Measurements from ENCODE around the gene ALDH7A1. TPM values are rescaled to one million over a fixed set of nuclear protein-coding genes. Genes with fewer than 3 reads are reported as not detected.

ALDH7A1 gene
- 22.4 and 34.7 TPM in 2 replicates for total RNA-seq

DNA sequence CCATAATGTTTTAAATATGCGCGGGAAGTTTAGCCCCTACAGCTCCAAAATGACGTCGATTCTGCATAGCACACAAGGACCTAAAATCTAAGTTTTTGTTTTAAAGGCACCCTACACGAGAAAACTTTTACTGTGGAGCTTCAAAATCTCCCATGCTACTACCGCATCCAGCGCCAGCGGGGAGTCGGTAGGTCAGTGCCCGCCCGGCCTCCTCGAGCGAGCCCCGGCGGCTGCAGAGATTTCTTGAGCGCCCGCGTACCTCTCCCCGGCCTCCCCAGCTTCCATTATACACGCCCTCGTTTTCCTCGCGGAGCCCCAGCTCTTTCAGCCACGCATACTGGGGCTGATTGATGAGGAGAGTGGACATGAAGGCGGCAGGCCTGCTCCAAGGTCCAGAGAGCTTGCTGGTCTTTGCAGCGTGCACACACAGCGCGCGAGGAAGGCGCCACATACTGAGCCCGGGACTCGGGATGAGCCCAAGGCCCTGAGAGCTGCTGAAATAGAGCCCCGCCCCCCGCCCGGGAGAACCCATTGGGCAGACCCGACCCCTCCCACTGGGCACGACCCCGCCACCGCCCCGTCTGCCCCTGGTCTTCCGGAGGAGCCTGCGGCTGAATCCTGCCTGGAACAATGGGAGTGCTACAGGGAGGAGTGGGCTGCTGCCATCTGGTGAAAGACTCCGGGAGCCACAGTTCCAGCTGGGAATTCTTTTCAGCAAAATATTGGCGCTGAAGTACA is at the start of gene ALDH7A1:
Gene ALDH7A1, minus strand, starts transcription at position 472 of the 738 bp plus-strand sequence. Its CDS starts 21 bp downstream, at position 451.

DNA sequence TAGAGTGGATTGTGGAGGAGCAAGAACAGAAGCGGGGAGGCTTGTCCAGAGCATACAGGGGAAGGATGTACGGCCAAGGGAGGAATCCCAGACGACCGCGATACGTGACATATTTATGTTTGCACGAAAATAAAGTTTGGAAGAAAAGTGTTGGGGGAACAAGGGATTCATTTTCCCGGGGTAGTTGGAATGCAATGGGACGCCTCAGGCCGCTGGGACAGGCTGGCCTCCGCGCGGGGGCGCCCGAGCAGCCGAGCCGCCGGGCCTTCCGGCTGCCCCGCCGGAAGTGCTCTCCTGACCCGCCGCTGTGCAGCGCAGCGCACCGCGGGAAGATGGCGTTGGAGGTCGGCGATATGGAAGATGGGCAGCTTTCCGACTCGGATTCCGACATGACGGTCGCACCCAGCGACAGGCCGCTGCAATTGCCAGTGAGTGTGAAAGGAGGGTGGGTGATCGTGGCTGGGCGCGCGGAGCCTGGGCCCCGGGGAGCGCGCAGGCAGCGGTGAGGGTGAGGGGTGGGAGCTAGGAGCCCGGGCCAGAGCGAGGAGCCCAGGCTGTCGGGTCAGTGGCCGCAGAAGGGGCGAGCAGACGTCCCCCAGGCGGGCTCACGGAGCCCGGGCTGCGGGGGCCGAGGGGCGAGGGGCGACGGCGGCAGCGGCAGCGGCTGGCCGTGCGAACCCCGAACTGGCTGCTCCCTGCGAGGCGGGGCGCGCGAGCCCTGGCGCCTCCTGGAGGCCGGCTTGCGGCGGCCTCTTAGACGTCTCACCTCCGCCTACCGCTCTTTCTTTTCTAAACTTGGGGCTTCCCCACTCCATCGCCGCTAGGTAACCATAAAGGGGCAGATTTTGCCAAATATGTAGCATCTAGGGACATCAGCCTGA is 5.9 kb upstream of the ALDH7A1 start, which contains the start of gene PHAX:
Gene PHAX, plus strand, starts transcription at position 317 of the 881 bp plus-strand sequence. Its CDS starts 16 bp downstream, at position 333.

Other genes with a start within 250 kb of the ALDH7A1 start
- gene GRAMD2B, start 171.8 kb downstream of the ALDH7A1 start, total RNA-seq, result 23.4 and 45.3 TPM in 2 replicates
- gene PHAX, start 5.7 kb upstream of the ALDH7A1 start, total RNA-seq, result 43.4 and 57.8 TPM in 2 replicates
- 4.7 and 11.6 TPM in 2 replicates for gene LMNB1, start 181.9 kb upstream of the ALDH7A1 start, total RNA-seq